Neural cell (in vitro differentiated cells): ENCODE data around the gene ACTL10. TPM values are rescaled to one million over a fixed set of nuclear protein-coding genes. Genes with fewer than 3 reads are reported as not detected.

Experiments
- H2AFZ ChIP-seq: fragments of 200-600, 300-800 bp; sonication (generic), shearing (Covaris generic); 2 replicates; pipeline ENCODE4 v1.6.0; 2014; ENCODE audit warnings: low read depth, mild to moderate bottlenecking, antibody characterized with exemption, low read length, moderate library complexity
- H3F3A ChIP-seq: fragments of 200-600 bp; shearing (Covaris generic); 2 replicates; pipeline ENCODE4 v1.6.1; 2016; ENCODE audit warnings: mild to moderate bottlenecking, moderate library complexity, mixed read lengths, antibody characterized with exemption, low read length; ENCODE audit not compliant: insufficient read depth, poor library complexity, severe bottlenecking
- H3K27ac ChIP-seq: fragments of 200-600, 300-800 bp; sonication (generic), shearing (Covaris generic); 2 replicates; pipeline ENCODE4 v1.5.1; 2014; ENCODE audit warnings: mild to moderate bottlenecking, low read length, moderate library complexity
- H3K27me3 ChIP-seq: fragments of 300-800, 200-600 bp; sonication (generic), shearing (Covaris generic); 2 replicates; pipeline ENCODE4 v1.6.0; 2014; ENCODE audit warnings: mild to moderate bottlenecking, low read depth, low read length, moderate library complexity; ENCODE audit not compliant: insufficient read depth
- H3K36me3 ChIP-seq: fragments of 300-800, 200-600 bp; sonication (generic), shearing (Covaris generic); 2 replicates; pipeline ENCODE4 v1.5.1; 2014; ENCODE audit warnings: mild to moderate bottlenecking, antibody characterized with exemption, low read length, moderate library complexity; ENCODE audit not compliant: insufficient read depth
- H3K4me2 ChIP-seq: fragments of 300-800, 200-600 bp; sonication (generic), shearing (Covaris generic); 2 replicates; pipeline ENCODE4 v1.6.0; 2014; ENCODE audit warnings: mild to moderate bottlenecking, low read length
- H3K4me3 ChIP-seq: fragments of 300-800, 200-600 bp; sonication (generic), shearing (Covaris generic); 2 replicates; pipeline ENCODE4 v1.5.1; 2014; ENCODE audit warnings: mild to moderate bottlenecking, low read length, moderate library complexity
- H3K79me2 ChIP-seq: fragments of 200-600 bp; shearing (Covaris generic); replicated peaks from 2 replicates; pipeline ENCODE4 v1.6.0; 2014; ENCODE audit warnings: mild to moderate bottlenecking, low read length, moderate library complexity; ENCODE audit not compliant: insufficient read depth
- H3K9ac ChIP-seq: fragments of 300-800, 200-600 bp; sonication (generic), shearing (Covaris generic); 2 replicates; pipeline ENCODE4 v1.6.1; 2016; ENCODE audit warnings: mild to moderate bottlenecking, low read length, mixed read lengths
- H3K9me2 ChIP-seq: fragments of 200-600 bp; shearing (Covaris generic); 2 replicates; pipeline ENCODE4 v1.6.1; 2016; ENCODE audit warnings: mild to moderate bottlenecking, low read length, mixed read lengths; ENCODE audit not compliant: insufficient read depth
- H3K9me3 ChIP-seq: fragments of 200-600, 300-800 bp; sonication (generic), shearing (Covaris generic); 2 replicates; pipeline ENCODE4 v1.6.1; 2016; ENCODE audit warnings: mild to moderate bottlenecking, mixed run types, low read length, moderate library complexity, mixed read lengths
- H4K20me1 ChIP-seq: fragments of 200-600 bp; shearing (Covaris generic); 2 replicates; pipeline ENCODE4 v1.6.1; 2016; ENCODE audit warnings: mild to moderate bottlenecking, mixed run types; ENCODE audit not compliant: insufficient read depth
- EP300 ChIP-seq: fragments of 450-650 bp; conservative IDR thresholded peaks from 2 replicates; pipeline ENCODE4 v1.6.1; 2014; ENCODE audit warnings: antibody characterized with exemption, mild to moderate bottlenecking, moderate library complexity; ENCODE audit not compliant: poor library complexity, severe bottlenecking
- EZH2 ChIP-seq: fragments of 200-600, 300-800 bp; shearing (Covaris generic), sonication (generic); IDR thresholded peaks from 2 replicates; pipeline ENCODE4 v1.6.1; 2014; ENCODE audit warnings: antibody characterized with exemption, low read length, borderline replicate concordance, mild to moderate bottlenecking; ENCODE audit not compliant: insufficient read depth, poor library complexity, severe bottlenecking
- MXI1 ChIP-seq: fragments of 450-650 bp; conservative IDR thresholded peaks from 2 replicates; pipeline ENCODE4 v1.6.1; 2014; ENCODE audit warnings: antibody characterized with exemption, mild to moderate bottlenecking; ENCODE audit not compliant: poor library complexity, severe bottlenecking
- POLR2AphosphoS5 ChIP-seq: IDR thresholded peaks from 2 replicates; pipeline ENCODE4 v1.6.1; 2012
- RAD21 ChIP-seq: fragments of 450-650 bp; conservative IDR thresholded peaks from 2 replicates; pipeline ENCODE4 v1.6.1; 2014; ENCODE audit warnings: antibody characterized with exemption, mild to moderate bottlenecking, moderate library complexity
- REST ChIP-seq: IDR thresholded peaks from 2 replicates; pipeline ENCODE4 v1.6.1; 2012; ENCODE audit warnings: borderline replicate concordance
- SMC3 ChIP-seq: fragments of 450-650 bp; conservative IDR thresholded peaks from 2 replicates; pipeline ENCODE4 v1.6.1; 2014; ENCODE audit warnings: antibody characterized with exemption, mild to moderate bottlenecking, moderate library complexity; ENCODE audit not compliant: poor library complexity
- TAF1 ChIP-seq: IDR thresholded peaks from 2 replicates; pipeline ENCODE4 v1.6.1; 2012; ENCODE audit warnings: low read depth
- polyA plus RNA-seq: library from polyadenylated mRNA; depleted of rRNA; stranded (reverse); fragments of >200 nt; gene quantifications from 2 replicates; pipeline ENCODE4 v1.2.3, GENCODE V29; 2014
- TF ChIP-seq, protein P1 (sequence below): fragments of 450-650 bp; IDR thresholded peaks from 2 replicates; pipeline ENCODE4 v1.5.1; 2014; ENCODE audit warnings: antibody characterized with exemption, mild to moderate bottlenecking, moderate library complexity; ENCODE audit not compliant: poor library complexity, severe bottlenecking

Gene ACTL10
- polyA plus RNA-seq, 1 donor from 2014 or later = not detected

- TF ChIP-seq POLR2AphosphoS5 = no peak
These were observed 10.2 kb downstream of the ACTL10 start (continued) for GRCh38 chr20:33676652-33677645.

GRCh38 chr20:33677991-33678702, 11.4 kb downstream of the ACTL10 start:
- TF ChIP-seq, protein P1, sequence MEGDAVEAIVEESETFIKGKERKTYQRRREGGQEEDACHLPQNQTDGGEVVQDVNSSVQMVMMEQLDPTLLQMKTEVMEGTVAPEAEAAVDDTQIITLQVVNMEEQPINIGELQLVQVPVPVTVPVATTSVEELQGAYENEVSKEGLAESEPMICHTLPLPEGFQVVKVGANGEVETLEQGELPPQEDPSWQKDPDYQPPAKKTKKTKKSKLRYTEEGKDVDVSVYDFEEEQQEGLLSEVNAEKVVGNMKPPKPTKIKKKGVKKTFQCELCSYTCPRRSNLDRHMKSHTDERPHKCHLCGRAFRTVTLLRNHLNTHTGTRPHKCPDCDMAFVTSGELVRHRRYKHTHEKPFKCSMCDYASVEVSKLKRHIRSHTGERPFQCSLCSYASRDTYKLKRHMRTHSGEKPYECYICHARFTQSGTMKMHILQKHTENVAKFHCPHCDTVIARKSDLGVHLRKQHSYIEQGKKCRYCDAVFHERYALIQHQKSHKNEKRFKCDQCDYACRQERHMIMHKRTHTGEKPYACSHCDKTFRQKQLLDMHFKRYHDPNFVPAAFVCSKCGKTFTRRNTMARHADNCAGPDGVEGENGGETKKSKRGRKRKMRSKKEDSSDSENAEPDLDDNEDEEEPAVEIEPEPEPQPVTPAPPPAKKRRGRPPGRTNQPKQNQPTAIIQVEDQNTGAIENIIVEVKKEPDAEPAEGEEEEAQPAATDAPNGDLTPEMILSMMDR = no peak
- TF ChIP-seq EP300 = no peak
- no peak for TF ChIP-seq REST
- no peak for TF ChIP-seq POLR2AphosphoS5
- no peak for TF ChIP-seq SMC3
- no peak for TF ChIP-seq TAF1
- no peak for TF ChIP-seq MXI1
- no peak for TF ChIP-seq EZH2
- no peak for TF ChIP-seq RAD21
- H3K36me3 ChIP-seq = no peaks in the 10 kb centered on the region
- no peaks in the 10 kb centered on the region for H3K9me3 ChIP-seq
- H2AFZ ChIP-seq = no peak overlapping the region
- no peaks in the 10 kb centered on the region for H3K9me2 ChIP-seq
- H3K4me2 ChIP-seq = no peak overlapping the region
- no peak overlapping the region for H3K27ac ChIP-seq
- peaks cover 5% of the 10 kb centered on the region for H3K79me2 ChIP-seq
- H3K9ac ChIP-seq = no peak overlapping the region
- H4K20me1 ChIP-seq = no peaks in the 10 kb centered on the region
- H3K4me3 ChIP-seq = no peak overlapping the region
- peaks cover 4% of the 10 kb centered on the region for H3F3A ChIP-seq
- H3K27me3 ChIP-seq = no peaks in the 10 kb centered on the region
